Heart left ventricle (tissue), 16 donors: ENCODE results near the gene HIP1. TPM values are rescaled to one million over a fixed set of nuclear protein-coding genes. Genes with fewer than 3 reads are reported as not detected.
"Not testable (repeated sequence)": the region's sequence is repeated elsewhere in the genome, so short reads cannot be mapped to it uniquely, and the experiment has no call there.

Source experiments
- ATAC-seq, 4 donors: fragments of 200-7000 bp; cut with Tn5 transposase; one replicate each; pipeline ENCODE4 v1.9.1; 2020 to 2022; ENCODE audit warnings: moderate library complexity in 4 of 4, mild to moderate bottlenecking in 3 of 4, moderate number of reproducible peaks in 1 of 4
- DNase-seq, 5 donors: peaks; one replicate each; pipeline ENCODE4 v3.0.0-alpha.2; 2020
- H3K27ac ChIP-seq, 12 donors: fragments of 200-600 bp; sonication (generic) in 4 of 12; one replicate each; pipeline versions ENCODE4 v1.5.0 to v1.8.0; 2016 to 2022; ENCODE audit warnings: mild to moderate bottlenecking in 2 of 12
- H3K27me3 ChIP-seq, 9 donors: fragments of 200-600 bp; sonication (generic) in 2 of 9; one replicate each; pipeline versions ENCODE4 v1.5.1 to v1.8.0; 2016 to 2022; ENCODE audit warnings: mild to moderate bottlenecking in 3 of 9
- H3K36me3 ChIP-seq, 9 donors: fragments of 200-600 bp; sonication (generic) in 2 of 9; one replicate each; pipeline versions ENCODE4 v1.5.0 to v1.8.0; 2018 to 2022; ENCODE audit warnings: mild to moderate bottlenecking in 2 of 9
- H3K4me1 ChIP-seq, 12 donors: fragments of 200-600 bp; sonication (generic) in 4 of 12; one replicate each; pipeline versions ENCODE4 v1.5.0 to v1.8.0; 2016 to 2022; ENCODE audit warnings: mild to moderate bottlenecking in 3 of 12
- H3K4me3 ChIP-seq, 12 donors: fragments of 200-600 bp; sonication (generic) in 4 of 12; one replicate each; pipeline versions ENCODE4 v1.5.0 to v1.8.0; 2017 to 2022; ENCODE audit warnings: mild to moderate bottlenecking in 9 of 12, moderate library complexity in 4 of 12
- H3K9me3 ChIP-seq, 12 donors: fragments of 200-600 bp; sonication (generic) in 4 of 12; one replicate each; pipeline versions ENCODE4 v1.5.0 to v1.8.0; 2016 to 2022; ENCODE audit warnings: mild to moderate bottlenecking in 1 of 12
- POLR2A ChIP-seq, 2 donors: fragments of 450-650 bp; IDR thresholded peaks; one replicate each; pipeline ENCODE4 v1.6.1; 2017; ENCODE audit warnings: antibody characterized with exemption in 2 of 2, mild to moderate bottlenecking in 2 of 2, moderate library complexity in 2 of 2
- WGBS, 4 donors: extraction: QIAGEN DNeasy Blood & Tissue Kit in 2 of 4; methylation state at CpG; one replicate each; pipeline versions ENCODE4 v1.1.5 to v1.1.7; 2013 to 2018; 5-methylcytosine and 5-hydroxymethylcytosine counted together
- intact Hi-C, 10 donors: fragments of 100-400 bp; cut with DNase I; formaldehyde crosslinking; loops; one replicate each; pipeline versions ENCODE4 v1.11.1 to v1.14.2; 2022
- polyA plus RNA-seq, 2 donors: library from polyadenylated mRNA; stranded (reverse); fragments of 200-250 nt; gene quantifications; one replicate each; pipeline ENCODE4 v1.2.3, GENCODE V29; 2013
- total RNA-seq, 9 donors: library from RNA; depleted of rRNA in 2 of 9; stranded (reverse); fragments of >200 nt in 2 of 9; fragmentation: NEBNext Ultra II Directional in 3 of 9; extraction: Animal tissue kit (Norgen Biotek cat#: 25700) in 3 of 9; gene quantifications; one replicate each; pipeline versions ENCODE4 v1.1.0 to v1.2.4, GENCODE V29; 2016 to 2023
- TF ChIP-seq, protein P1 (sequence below), 12 donors: fragments of 200-600 bp; sonication (generic) in 4 of 12; IDR thresholded peaks; one replicate each; pipeline versions ENCODE4 v1.5.0 to v1.8.0; 2018 to 2022; ENCODE audit warnings: antibody characterized with exemption in 12 of 12, mild to moderate bottlenecking in 5 of 12
- donor health status: ischemic (EF 13 %, LVEDD 7.1; RV severe dilation, severe dysfunction).
- donor health status: healthy with polysubstance abuse.
- donor health status: DM: no; HTN: yes; CAD: no.
- donor health status: DM: no; HTN: no; CAD: no.
- donor health status: ischemic (EF 25% LVEDD 6.9; RV normal size, moderate dysfunction).
- donor health status: ischemic (EF 25% LVEDD 5.7; RV mildly dilated, moderate dysfunction).
- donor health status: healthy.
- donor health status: DM: yes; HTN: yes; CAD: no.
- donor health status: ischemic (EF 35%, LVEDD 5.7; RV mildly dilated, moderate dysfunction).
- donor health status: nonischemic (EF 11% LVEDD 7.7; RV severe dilation, severe dysfunction).
- donor health status: DM: yes; HTN: yes; CAD: no.
- donor health status: PGD.
- donor health status: ischemic (EF 29% LVEDD 5.4; RV normal size, mild dysfunction).
- donor health status: nonischemic (EF 23%, LVEDD 6.1; RV moderate dilation, normal function).

HIP1 gene
- total and polyA plus RNA-seq, 11 donors: 5.9 to 36.4 (median 21.8) TPM

- Histone ChIP-seq H3K27ac (no peak overlapping the region), H3K27me3 (no peaks in the 10 kb centered on the region), H3K4me1 (peaks cover 0 to 30% (median 13%) of the 10 kb centered on the region in 12 donors), H3K9me3 (no peaks in the 10 kb centered on the region), H3K4me3 (no peak overlapping the region), H3K36me3 (no peaks in the 10 kb centered on the region)
- no peak for DNase-seq
- TF ChIP-seq, protein P1, sequence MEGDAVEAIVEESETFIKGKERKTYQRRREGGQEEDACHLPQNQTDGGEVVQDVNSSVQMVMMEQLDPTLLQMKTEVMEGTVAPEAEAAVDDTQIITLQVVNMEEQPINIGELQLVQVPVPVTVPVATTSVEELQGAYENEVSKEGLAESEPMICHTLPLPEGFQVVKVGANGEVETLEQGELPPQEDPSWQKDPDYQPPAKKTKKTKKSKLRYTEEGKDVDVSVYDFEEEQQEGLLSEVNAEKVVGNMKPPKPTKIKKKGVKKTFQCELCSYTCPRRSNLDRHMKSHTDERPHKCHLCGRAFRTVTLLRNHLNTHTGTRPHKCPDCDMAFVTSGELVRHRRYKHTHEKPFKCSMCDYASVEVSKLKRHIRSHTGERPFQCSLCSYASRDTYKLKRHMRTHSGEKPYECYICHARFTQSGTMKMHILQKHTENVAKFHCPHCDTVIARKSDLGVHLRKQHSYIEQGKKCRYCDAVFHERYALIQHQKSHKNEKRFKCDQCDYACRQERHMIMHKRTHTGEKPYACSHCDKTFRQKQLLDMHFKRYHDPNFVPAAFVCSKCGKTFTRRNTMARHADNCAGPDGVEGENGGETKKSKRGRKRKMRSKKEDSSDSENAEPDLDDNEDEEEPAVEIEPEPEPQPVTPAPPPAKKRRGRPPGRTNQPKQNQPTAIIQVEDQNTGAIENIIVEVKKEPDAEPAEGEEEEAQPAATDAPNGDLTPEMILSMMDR (IDR thresholded peaks at IDR 0.05): no peak
- intact Hi-C loops: loop anchor here in 1 of 10 donors (10.0 kb wide), 2 partner anchors 50 to 100 kb away; partner anchors contain the start of gene HIP1
- ATAC-seq: no peak
- WGBS, 4 donors: 85 to 93% (median 92%) methylated on average over 5 of the region's 5 CpGs
Measured at GRCh38 chr7:75635036-75635435, 103.7 kb downstream of the HIP1 start.

GRCh38 chr7:75632587-75632986 lies 106.2 kb downstream of the HIP1 start:
- WGBS, 4 donors: 90 to 98% (median 96%) methylated on average over 6 of the region's 6 CpGs
- H3K27ac ChIP-seq, DNase-seq, ATAC-seq, H3K4me3 ChIP-seq, H3K27me3 ChIP-seq, H3K36me3 ChIP-seq, H3K9me3 ChIP-seq: not testable (repeated sequence)
- intact Hi-C loops: loop anchor here in 1 of 10 donors (10.0 kb wide), 2 partner anchors 48 to 102 kb away; partner anchors contain the start of gene HIP1
- H3K4me1 ChIP-seq: peaks cover 0 to 17% (median 1%) of the 10 kb centered on the region in 12 donors

DNA sequence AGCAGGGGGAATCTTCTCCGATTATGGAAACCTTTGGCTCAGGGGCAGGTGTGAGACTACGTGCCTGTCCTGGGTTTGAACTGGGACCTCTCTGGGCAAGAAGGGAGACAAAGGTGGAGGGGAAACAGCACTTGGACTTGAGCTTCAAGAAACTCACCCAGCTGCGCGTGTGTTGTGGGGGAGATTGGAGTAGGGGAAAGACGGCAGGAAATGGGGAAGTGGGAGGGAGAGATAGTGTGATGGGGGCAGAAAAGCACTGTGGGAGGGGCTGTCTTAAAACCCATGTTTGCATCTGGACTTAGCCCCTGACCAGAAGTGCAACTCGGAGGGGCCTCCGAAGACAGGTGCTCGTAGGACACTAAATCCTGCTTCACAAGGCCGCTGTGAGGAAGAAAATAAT lies 107.0 kb downstream of the HIP1 start:
- intact Hi-C loops: loop anchor here in 1 of 10 donors (10.0 kb wide), 2 partner anchors 47 to 103 kb away; partner anchors contain the start of gene HIP1
- WGBS, 4 donors: 76 to 86% (median 80%) methylated on average over 9 of the region's 9 CpGs
- H3K9me3 ChIP-seq: peaks cover 0 to 8% (median 0%) of the 10 kb centered on the region in 12 donors
- no peak overlapping the region for H3K27ac ChIP-seq
- no peak overlapping the region for H3K4me3 ChIP-seq
- H3K27me3 ChIP-seq: no peaks in the 10 kb centered on the region
- ATAC-seq (no peak), DNase-seq (no peak)
- no peaks in the 10 kb centered on the region for H3K36me3 ChIP-seq
- H3K4me1 ChIP-seq: peaks cover 0 to 11% (median 0%) of the 10 kb centered on the region in 12 donors
- TF ChIP-seq, protein P1 (IDR thresholded peaks at IDR 0.05): no peak
- no peak for TF ChIP-seq POLR2A (IDR thresholded peaks at IDR 0.05)

DNA sequence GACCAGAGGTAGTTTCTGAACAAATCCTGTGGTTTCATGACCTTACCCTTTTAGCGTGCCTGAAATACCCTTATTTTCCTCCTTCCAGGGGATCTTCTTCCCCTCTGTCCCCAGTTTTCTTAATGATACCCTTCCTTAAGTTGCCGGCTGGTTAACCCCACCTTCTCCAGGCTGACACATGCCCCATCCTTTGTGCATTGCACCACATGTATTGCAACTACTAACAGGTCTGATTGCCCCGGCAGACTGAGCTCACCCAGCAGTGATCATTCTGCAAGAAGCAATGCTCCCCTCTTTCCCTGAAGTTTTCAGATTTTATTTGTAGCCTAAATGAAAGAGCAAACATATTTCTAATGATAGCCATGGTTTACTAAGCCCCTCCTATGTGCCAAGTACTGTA lies 108.2 kb downstream of the HIP1 start:
- H3K4me1 ChIP-seq: peaks cover 0 to 6% (median 0%) of the 10 kb centered on the region in 12 donors
- no peak for ATAC-seq
- no peaks in the 10 kb centered on the region for H3K36me3 ChIP-seq
- no peak for DNase-seq
- WGBS, 4 donors: 90 to 93% (median 91%) methylated on average over 3 of the region's 3 CpGs
- H3K4me3 ChIP-seq: no peak overlapping the region
- intact Hi-C loops: loop anchor here in 1 of 10 donors (10.0 kb wide), 2 partner anchors 46 to 104 kb away; partner anchors contain the start of gene HIP1
- H3K27ac ChIP-seq: no peak overlapping the region
- peaks cover 0 to 12% (median 0%) of the 10 kb centered on the region in 12 donors for H3K9me3 ChIP-seq
- H3K27me3 ChIP-seq: no peaks in the 10 kb centered on the region
- TF ChIP-seq, protein P1 (IDR thresholded peaks at IDR 0.05): no peak
- no peak for TF ChIP-seq POLR2A (IDR thresholded peaks at IDR 0.05)

DNA sequence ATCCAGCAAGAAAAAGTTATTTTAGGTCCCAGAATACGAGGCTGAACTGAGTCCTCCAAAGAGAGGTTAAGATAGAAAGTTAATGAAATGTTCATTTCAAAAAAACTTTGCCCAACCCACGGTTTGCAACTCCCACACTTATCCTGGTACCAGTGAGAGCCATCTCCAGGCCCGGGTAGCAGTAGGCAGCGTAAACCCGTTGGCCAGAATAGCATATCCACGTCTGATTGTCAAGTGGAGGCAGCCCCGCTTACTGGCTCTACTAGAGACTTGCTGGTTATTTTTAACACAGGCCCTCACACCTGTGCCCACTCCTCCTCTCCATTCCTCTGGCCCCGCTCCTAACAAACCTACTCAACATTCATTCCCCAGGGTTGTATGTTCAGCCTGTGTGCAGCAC lies 109.7 kb downstream of the HIP1 start:
- Histone ChIP-seq H3K27me3 (no peaks in the 10 kb centered on the region), H3K36me3 (no peaks in the 10 kb centered on the region), H3K27ac (no peak overlapping the region), H3K9me3 (peaks cover 0 to 12% (median 0%) of the 10 kb centered on the region in 12 donors), H3K4me1 (peaks cover 0 to 15% (median 4%) of the 10 kb centered on the region in 12 donors), H3K4me3 (no peak overlapping the region)
- peak in 1 of 5 donors; percentile 40 for DNase-seq
- intact Hi-C loops: loop anchor here in 1 of 10 donors (5.0 kb wide), 1 partner anchor 57 kb away; no protein-coding TSS in a partner anchor
- peak in 3 of 4 donors; percentile 45 to 59 (median 54) for ATAC-seq
- WGBS, 4 donors: 53 to 76% (median 65%) methylated on average over 8 of the region's 8 CpGs
- TF ChIP-seq POLR2A (IDR thresholded peaks at IDR 0.05): no peak
